ENCODE measurements around the gene HDAC9. TPM values are rescaled to one million over a fixed set of nuclear protein-coding genes. Genes with fewer than 3 reads are reported as not detected.

HDAC9 gene
- polyA plus RNA-seq, 1 experiment: 2.1 TPM

DNA sequence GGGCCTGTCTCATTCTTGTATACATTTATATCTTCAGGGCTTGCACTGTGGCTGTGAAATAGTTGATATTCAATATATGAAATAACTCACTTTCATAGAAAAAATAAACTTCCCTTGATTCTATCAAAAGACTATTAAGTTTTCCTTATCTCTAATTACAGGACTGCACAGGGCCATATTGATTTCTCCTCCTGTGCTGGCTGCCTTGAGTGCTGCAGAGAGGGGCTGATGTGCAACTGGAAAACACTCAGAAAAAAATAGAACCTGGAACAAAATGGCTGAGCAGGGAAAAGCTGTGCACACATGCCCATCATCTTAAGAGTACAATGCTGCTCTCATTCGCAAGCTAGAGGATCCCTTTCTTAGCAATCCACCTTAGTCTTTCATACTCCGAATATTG, 5.9 kb upstream of the HDAC9 start:
- Histone ChIP-seq H3K27ac (ENCODE audit: low read depth, low read length) (no peak overlapping the region), H3K4me3 (ENCODE audit: low read depth, low read length) (no peak overlapping the region), H3K9me3 (ENCODE audit: control insufficient read depth, insufficient read depth, low read length) (no peaks in the 10 kb centered on the region), H3K27me3 (ENCODE audit: control insufficient read depth, insufficient read depth, low read length) (no peaks in the 10 kb centered on the region)
- POLR2A ChIA-PET: no interaction called here
- CTCF ChIA-PET: no interaction called here
- no peak for DNase-seq (ENCODE audit: low read depth, low spot score)
- TF ChIP-seq, protein P1, sequence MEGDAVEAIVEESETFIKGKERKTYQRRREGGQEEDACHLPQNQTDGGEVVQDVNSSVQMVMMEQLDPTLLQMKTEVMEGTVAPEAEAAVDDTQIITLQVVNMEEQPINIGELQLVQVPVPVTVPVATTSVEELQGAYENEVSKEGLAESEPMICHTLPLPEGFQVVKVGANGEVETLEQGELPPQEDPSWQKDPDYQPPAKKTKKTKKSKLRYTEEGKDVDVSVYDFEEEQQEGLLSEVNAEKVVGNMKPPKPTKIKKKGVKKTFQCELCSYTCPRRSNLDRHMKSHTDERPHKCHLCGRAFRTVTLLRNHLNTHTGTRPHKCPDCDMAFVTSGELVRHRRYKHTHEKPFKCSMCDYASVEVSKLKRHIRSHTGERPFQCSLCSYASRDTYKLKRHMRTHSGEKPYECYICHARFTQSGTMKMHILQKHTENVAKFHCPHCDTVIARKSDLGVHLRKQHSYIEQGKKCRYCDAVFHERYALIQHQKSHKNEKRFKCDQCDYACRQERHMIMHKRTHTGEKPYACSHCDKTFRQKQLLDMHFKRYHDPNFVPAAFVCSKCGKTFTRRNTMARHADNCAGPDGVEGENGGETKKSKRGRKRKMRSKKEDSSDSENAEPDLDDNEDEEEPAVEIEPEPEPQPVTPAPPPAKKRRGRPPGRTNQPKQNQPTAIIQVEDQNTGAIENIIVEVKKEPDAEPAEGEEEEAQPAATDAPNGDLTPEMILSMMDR (IDR thresholded peaks at IDR 0.05; ENCODE audit: low read depth, low read length): no peak

DNA sequence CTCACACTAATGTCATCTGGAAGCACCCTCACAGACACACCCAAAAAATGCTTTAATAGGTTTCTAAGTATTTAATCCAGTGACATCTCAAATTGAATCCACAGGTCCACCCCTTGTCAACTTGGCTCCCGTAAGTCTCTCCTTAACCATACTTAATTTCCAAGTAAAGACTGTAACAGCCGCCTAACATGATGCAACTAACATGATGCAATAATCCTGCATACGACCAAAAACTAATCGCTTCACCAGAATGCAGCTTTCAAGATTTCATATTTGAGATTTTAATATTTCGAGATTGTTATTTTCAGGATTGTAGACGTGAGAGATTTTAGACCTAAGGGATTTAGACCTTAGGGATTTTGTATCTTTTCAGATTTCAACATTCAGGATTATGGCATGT, 3.7 kb upstream of the HDAC9 start:
- ChIA-PET POLR2A (no interaction called here), CTCF (no interaction called here)
- H3K4me3 ChIP-seq (ENCODE audit: low read depth, low read length): no peak overlapping the region
- no peaks in the 10 kb centered on the region for H3K9me3 ChIP-seq (ENCODE audit: control insufficient read depth, insufficient read depth, low read length)
- TF ChIP-seq, protein P1 (IDR thresholded peaks at IDR 0.05; ENCODE audit: low read depth, low read length): no peak
- no peak for DNase-seq (ENCODE audit: low read depth, low spot score)
- H3K27ac ChIP-seq (ENCODE audit: low read depth, low read length): no peak overlapping the region
- no peaks in the 10 kb centered on the region for H3K27me3 ChIP-seq (ENCODE audit: control insufficient read depth, insufficient read depth, low read length)

DNA sequence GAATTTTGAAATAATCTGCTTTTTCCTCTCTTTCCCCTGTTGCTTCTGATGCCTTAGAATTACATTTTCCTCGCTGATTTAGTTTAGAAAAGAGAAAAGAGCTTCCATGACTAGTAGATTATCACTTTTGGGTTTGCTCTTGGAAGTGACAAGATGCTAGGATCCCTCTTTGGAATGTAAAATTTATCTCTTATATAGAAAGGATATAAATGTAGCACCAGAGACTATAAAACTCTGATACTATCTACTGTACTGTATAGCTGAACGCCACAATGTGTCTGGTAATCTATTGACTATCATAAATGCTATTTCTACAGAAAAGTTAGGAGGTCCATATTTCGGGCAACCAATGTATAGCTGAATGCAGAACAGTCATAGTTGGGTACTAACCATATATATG, 1.1 kb upstream of the HDAC9 start:
- H3K27ac ChIP-seq (ENCODE audit: low read depth, low read length): no peak overlapping the region
- TF ChIP-seq, protein P1 (IDR thresholded peaks at IDR 0.05; ENCODE audit: low read depth, low read length): no peak
- H3K27me3 ChIP-seq (ENCODE audit: control insufficient read depth, insufficient read depth, low read length): no peaks in the 10 kb centered on the region
- ChIA-PET POLR2A (no interaction called here), CTCF (interaction anchor here (1.5 kb wide), 1 partner anchor 138 kb away, joined by 5 read pairs; no protein-coding TSS in a partner anchor)
- DNase-seq (ENCODE audit: low read depth, low spot score): no peak
- no peaks in the 10 kb centered on the region for H3K9me3 ChIP-seq (ENCODE audit: control insufficient read depth, insufficient read depth, low read length)
- no peak overlapping the region for H3K4me3 ChIP-seq (ENCODE audit: low read depth, low read length)

DNA sequence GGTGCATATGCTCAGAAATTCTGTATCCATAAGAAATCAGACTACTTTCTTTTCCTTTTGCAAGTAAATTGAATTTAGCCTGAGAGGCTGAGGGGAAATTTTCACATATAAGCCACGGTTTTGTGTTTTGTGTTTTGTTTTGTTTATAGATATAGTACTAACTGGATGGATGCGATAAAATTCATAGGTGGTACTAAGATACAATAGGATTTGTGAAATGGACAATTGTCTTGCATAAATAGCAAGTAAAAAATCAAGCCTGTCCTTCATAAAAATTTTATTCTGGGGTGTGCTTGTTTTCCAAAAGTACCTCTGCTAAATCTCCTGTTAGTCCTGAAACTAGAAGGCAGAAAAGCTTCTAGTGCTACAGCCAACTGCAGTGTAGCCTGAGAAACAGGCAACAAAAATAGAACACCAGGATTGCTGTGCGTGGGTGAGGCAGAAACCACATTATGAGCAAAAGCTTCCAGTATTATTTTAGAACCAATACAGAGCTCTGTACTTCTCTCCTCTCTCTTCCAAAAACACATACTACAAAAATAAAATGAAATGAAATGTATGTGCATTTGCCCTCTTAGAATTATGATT, 634 bp upstream of the HDAC9 start:
- Histone ChIP-seq H3K9me3 (ENCODE audit: control insufficient read depth, insufficient read depth, low read length) (no peaks in the 10 kb centered on the region), H3K27ac (ENCODE audit: low read depth, low read length) (no peak overlapping the region), H3K27me3 (ENCODE audit: control insufficient read depth, insufficient read depth, low read length) (no peaks in the 10 kb centered on the region), H3K4me3 (ENCODE audit: low read depth, low read length) (no peak overlapping the region; the same call in 1 of the 2 replicates)
- TF ChIP-seq, protein P1 (IDR thresholded peaks at IDR 0.05; ENCODE audit: low read depth, low read length): no peak
- ChIA-PET POLR2A (no interaction called here), CTCF (interaction anchor here (1.5 kb wide), 1 partner anchor 138 kb away, joined by 5 read pairs; no protein-coding TSS in a partner anchor)
- no peak for DNase-seq (ENCODE audit: low read depth, low spot score)

DNA sequence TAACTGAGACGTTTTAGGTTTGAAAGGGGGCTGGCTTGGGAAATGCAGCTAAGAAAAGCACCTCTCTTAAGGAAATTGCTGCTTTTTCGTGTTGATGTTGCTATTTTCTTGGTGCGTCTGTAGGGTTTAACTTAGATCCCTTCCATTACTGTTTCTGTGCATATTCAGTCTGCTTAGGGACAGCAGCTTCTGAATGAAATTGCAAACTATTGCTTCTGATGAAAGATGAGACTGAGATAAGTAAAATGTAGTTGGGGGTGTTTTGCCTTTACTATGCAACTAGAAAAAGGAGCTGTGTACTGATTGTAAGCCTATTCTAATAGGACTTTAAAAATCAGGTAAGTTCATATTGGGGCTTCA, 772 bp downstream of the HDAC9 start:
- Histone ChIP-seq H3K9me3 (ENCODE audit: control insufficient read depth, insufficient read depth, low read length) (no peaks in the 10 kb centered on the region), H3K27me3 (ENCODE audit: control insufficient read depth, insufficient read depth, low read length) (no peaks in the 10 kb centered on the region), H3K27ac (ENCODE audit: low read depth, low read length) (no peak overlapping the region), H3K4me3 (ENCODE audit: low read depth, low read length) (no peak overlapping the region; the same call in 1 of the 2 replicates)
- DNase-seq (ENCODE audit: low read depth, low spot score): no peak
- POLR2A ChIA-PET: no interaction called here
- TF ChIP-seq, protein P1 (IDR thresholded peaks at IDR 0.05; ENCODE audit: low read depth, low read length): no peak
- CTCF ChIA-PET: interaction anchor here (1.4 kb wide), 1 partner anchor 10 kb away, joined by 4 read pairs; no protein-coding TSS in a partner anchor

Data from AG04450 (cell line).